22Rv1 (cell line): Measurements from ENCODE around the gene SIRPG.

ENCODE experiments used
- H3K27ac ChIP-seq: fragments of 450-650 bp; 2 replicates; pipeline ENCODE4 v1.5.1; 2017
- ZFX ChIP-seq: fragments of 450-650 bp; IDR thresholded peaks from 2 replicates; pipeline ENCODE4 v1.6.1; 2017; ENCODE audit warnings: antibody characterized with exemption, borderline replicate concordance
- TF ChIP-seq, protein P1 (sequence below): fragments of 450-650 bp; IDR thresholded peaks from 2 replicates; pipeline ENCODE4 v1.5.1; 2017; ENCODE audit warnings: mild to moderate bottlenecking

The SIRPG gene

DNA sequence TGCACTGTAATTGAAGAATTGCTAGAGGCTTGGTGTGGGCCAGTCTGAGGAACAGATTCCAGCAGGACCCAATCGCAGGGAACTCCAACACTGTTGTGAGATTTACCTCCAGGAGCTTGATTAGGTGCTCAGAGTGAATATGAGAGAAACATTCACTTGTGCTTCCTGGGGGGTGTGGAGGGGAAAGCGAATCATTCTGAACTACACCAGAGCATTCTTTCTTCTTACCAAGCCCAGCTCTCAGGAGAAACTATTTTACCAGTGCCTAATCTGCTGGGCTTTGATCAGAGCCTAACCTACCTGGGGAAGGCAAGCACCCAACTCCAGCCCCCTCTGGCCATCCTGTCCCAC lies 30.4 kb downstream of the SIRPG start:
- H3K27ac ChIP-seq = no peak overlapping the region
- no peak for TF ChIP-seq ZFX
- TF ChIP-seq, protein P1, sequence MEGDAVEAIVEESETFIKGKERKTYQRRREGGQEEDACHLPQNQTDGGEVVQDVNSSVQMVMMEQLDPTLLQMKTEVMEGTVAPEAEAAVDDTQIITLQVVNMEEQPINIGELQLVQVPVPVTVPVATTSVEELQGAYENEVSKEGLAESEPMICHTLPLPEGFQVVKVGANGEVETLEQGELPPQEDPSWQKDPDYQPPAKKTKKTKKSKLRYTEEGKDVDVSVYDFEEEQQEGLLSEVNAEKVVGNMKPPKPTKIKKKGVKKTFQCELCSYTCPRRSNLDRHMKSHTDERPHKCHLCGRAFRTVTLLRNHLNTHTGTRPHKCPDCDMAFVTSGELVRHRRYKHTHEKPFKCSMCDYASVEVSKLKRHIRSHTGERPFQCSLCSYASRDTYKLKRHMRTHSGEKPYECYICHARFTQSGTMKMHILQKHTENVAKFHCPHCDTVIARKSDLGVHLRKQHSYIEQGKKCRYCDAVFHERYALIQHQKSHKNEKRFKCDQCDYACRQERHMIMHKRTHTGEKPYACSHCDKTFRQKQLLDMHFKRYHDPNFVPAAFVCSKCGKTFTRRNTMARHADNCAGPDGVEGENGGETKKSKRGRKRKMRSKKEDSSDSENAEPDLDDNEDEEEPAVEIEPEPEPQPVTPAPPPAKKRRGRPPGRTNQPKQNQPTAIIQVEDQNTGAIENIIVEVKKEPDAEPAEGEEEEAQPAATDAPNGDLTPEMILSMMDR = no peak

DNA sequence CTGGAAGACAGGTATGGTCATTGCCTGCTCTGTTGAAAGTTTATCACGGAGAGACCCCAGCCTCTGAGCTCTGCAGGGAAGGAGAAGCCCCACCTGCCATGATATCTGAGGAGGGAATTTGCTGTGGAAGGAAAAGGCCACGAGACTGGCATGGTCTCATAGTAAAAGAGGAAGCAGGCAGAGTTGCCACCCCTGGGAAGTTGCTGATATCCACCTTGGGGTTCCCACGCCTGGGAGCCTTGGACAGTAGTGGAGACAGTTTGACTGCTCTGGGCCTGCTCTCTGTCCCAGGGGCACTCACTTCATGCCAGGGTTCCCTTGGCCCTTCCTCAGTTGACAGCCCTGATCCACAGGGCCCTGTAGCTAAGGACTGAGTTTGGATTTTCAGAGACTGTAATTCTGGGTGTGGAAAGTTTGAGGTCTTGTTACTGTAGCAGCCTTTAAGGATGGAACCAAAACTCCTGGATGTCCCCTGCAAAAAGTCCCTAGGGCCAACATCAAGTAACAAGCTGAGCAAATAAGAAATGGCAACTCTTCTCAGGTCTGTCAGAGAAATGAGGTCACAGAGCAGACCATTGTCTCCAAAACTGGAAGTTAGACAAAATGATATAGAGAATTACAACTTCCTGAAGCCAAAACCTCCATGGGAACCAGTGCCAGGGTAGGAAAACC lies 30.9 kb downstream of the SIRPG start:
- H3K27ac ChIP-seq = no peak overlapping the region
- no peak for TF ChIP-seq ZFX

DNA sequence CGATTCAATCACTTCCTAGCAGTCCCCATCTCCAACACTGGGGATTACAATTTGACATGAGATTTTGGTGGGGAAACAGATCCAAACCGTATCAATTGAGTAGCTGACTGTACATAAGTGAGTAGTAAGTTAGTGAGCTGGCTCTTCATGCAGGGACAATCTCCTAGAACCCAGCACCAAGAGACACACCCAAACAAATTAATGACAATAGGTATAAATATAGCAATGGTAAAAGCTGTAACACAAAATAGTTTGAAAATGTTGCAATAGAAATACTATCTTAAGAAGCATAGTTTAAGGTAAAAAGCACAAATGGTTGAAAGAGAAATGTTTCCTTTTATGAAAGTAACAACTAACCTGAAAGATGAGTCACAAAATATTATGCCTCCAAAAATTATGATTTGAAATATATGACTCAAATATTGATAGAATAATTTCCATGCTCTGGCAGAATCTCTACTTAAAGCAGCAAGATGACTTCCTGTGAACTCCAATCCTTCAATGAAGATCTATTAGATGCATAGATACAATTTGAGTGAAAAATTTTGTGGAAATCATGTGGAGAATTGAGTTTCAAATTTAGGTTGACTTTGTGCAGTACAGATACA lies 32.4 kb downstream of the SIRPG start:
- H3K27ac ChIP-seq = no peak overlapping the region
- TF ChIP-seq, protein P1 = no peak
- no peak for TF ChIP-seq ZFX

DNA sequence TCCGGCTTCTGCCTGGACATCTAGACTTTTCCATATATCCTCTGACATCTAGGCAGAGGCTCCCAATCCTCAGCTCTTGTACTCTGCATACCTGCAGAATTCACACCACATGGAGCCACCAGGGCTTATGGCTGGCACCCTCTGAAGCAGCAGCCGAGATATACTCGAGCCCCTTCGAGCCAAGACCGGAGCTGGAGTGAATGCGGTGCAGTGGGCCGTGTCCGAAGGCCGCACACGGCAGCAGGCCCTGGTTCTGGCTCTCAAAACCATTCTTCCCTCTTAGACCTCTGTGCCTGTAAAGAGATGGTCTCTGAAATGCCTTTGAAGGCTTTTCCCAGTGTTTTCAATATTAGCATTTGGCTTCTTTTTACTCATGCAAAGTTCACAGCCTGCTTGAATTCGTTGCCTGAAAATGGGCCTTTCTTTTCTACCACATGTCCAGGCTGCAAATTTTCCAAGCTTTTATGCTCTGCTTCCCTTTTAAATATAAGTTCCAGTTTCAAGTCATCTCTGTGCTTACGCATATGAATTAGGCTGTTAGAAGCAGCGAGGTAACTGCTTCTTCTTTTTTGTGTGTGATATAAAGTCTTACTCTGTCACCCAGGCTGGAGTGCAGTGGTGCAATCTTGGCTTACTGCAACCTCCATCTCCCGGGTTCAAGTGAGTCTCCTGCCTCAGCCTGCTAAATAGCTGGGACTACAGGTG lies 33.9 kb downstream of the SIRPG start:
- TF ChIP-seq ZFX = no peak
- TF ChIP-seq, protein P1 = no peak
- no peak overlapping the region for H3K27ac ChIP-seq

DNA sequence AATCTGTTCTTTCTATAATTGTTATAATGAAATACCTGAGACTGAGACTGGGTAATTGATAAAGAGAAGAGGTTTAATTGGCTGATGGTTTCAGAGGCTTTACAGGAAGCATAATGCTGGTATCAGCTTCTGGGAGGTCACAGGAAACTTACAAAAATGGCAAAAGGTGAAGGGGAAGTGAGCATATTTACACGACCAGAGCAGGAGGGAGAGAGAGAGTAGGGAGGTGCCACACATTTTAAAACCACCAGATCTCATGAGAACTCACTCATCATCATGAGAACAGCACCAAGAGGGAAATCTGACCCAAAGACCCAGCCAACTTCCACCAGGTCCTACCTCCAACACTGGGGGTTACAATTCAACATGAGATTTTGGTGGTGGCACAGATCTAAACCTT lies 35.1 kb downstream of the SIRPG start:
- no peak for TF ChIP-seq ZFX
- H3K27ac ChIP-seq = no peak overlapping the region

- H3K27ac ChIP-seq = no peak overlapping the region
- TF ChIP-seq, protein P1 = no peak
- no peak for TF ChIP-seq ZFX
Measured at GRCh38 chr20:1621316-1621715, 36.3 kb downstream of the SIRPG start.

GRCh38 chr20:1619861-1620444 lies 37.6 kb downstream of the SIRPG start, which contains the start of gene SIRPB1:
TSS of gene SIRPB1 (minus strand) at chr20:1620009. CDS start at chr20:1619944, 65 bp downstream.
- TF ChIP-seq, protein P1 = no peak
- TF ChIP-seq ZFX = no peak
- no peak within 1 kb of the TSS for H3K27ac ChIP-seq
